ENCODE measurements around the gene TTBK2. TPM values are rescaled to one million over a fixed set of nuclear protein-coding genes. Genes with fewer than 3 reads are reported as not detected.

Gene TTBK2
- total and polyA plus RNA-seq, 4 experiments from 2014 or later, result 9.1 to 28.2 (median 18.5) TPM

Other genes with a start within 250 kb of the TTBK2 start
- 10 to 100 TPM; 35.1 to 36.5 TPM for gene CDAN1, start 183.7 kb downstream of the TTBK2 start, total RNA-seq
- gene CDAN1, start 183.7 kb downstream of the TTBK2 start, polyA plus RNA-seq, result 1 to 10 TPM; 5.7 to 9.5 TPM
- 10 to 100 TPM; 48.5 to 50.6 TPM for gene UBR1, start 185.3 kb upstream of the TTBK2 start, total RNA-seq
- gene UBR1, start 185.3 kb upstream of the TTBK2 start, polyA plus RNA-seq, result 10 to 100 TPM; 12.9 to 19.0 TPM
- 10 to 100 TPM; 14.3 to 17.4 TPM for gene TMEM62, start 212.8 kb upstream of the TTBK2 start, total RNA-seq
- 10 to 100 TPM in 1 of 2 donors, 1 to 10 TPM in 1; 3.2 to 10.0 TPM for gene TMEM62, start 212.8 kb upstream of the TTBK2 start, polyA plus RNA-seq